Thyroid gland (tissue), 4 donors: ENCODE results near the gene DCAF5.

ENCODE experiments used
- POLR2A ChIP-seq, 2 donors: fragments of 450-650 bp; IDR thresholded peaks; one replicate each; pipeline ENCODE4 v1.6.1; 2017; ENCODE audit warnings: antibody characterized with exemption in 2 of 2, mild to moderate bottlenecking in 2 of 2, moderate library complexity in 1 of 2
- TF ChIP-seq, protein P1 (sequence below), 6 experiments: fragments of 200-600 bp in 3 of 6; fragments of 450-650 bp in 3 of 6; sonication (generic) in 3 of 6; IDR thresholded peaks; one replicate each; pipeline ENCODE4 v1.5.1; 2016 to 2019; ENCODE audit warnings: antibody characterized with exemption in 6 of 6, mild to moderate bottlenecking in 2 of 6, inconsistent platforms in 1 of 6, moderate library complexity in 1 of 6

GRCh38 chr14:69077841-69078240 lies 75.1 kb downstream of the DCAF5 start:
- no peak for TF ChIP-seq POLR2A (IDR thresholded peaks at IDR 0.05)
- TF ChIP-seq, protein P1, sequence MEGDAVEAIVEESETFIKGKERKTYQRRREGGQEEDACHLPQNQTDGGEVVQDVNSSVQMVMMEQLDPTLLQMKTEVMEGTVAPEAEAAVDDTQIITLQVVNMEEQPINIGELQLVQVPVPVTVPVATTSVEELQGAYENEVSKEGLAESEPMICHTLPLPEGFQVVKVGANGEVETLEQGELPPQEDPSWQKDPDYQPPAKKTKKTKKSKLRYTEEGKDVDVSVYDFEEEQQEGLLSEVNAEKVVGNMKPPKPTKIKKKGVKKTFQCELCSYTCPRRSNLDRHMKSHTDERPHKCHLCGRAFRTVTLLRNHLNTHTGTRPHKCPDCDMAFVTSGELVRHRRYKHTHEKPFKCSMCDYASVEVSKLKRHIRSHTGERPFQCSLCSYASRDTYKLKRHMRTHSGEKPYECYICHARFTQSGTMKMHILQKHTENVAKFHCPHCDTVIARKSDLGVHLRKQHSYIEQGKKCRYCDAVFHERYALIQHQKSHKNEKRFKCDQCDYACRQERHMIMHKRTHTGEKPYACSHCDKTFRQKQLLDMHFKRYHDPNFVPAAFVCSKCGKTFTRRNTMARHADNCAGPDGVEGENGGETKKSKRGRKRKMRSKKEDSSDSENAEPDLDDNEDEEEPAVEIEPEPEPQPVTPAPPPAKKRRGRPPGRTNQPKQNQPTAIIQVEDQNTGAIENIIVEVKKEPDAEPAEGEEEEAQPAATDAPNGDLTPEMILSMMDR (IDR thresholded peaks at IDR 0.05): no peak
